ENCODE data around the gene TMEM59L.

The TMEM59L gene

GRCh38 chr19:18644196-18645034 lies 31.7 kb downstream of the TMEM59L start:
- no peak for DNase-seq (ENCODE audit: extremely low spot score)
- TF ChIP-seq CTCF (IDR thresholded peaks at IDR 0.05; ENCODE audit: control extremely low read depth, extremely low read depth, low read depth, missing control alignments), result peak; percentile 20
- POLR2A ChIA-PET, result no interaction called here

DNA sequence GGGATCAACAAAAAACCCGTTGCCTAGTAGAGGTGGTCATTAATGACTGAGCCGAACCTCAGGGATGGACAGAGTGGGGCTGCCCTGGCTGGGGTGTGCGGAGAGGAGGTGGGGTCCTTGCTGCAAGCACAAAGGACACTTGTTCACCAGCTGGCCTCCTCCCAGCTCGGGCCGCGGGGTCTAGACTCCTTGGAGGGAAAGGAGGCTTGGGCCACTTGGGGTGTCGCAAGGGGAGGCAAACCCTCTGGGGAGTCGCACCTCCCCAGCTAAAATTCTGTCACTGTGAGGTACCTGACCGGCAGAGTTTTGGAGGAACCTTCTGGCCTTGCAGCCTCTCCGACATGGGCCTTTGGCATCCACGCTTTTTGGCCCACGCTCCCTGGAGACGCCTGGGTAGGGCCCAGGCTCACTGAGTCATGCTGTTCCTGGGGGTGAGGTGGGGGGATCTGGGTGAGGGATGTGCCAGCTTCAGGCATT lies 32.4 kb downstream of the TMEM59L start:
- ChIA-PET CTCF (no interaction called here), POLR2A (no interaction called here)
- TF ChIP-seq CTCF (IDR thresholded peaks at IDR 0.05; ENCODE audit: control extremely low read depth, extremely low read depth, low read depth, missing control alignments), result no peak
- no peak for DNase-seq (ENCODE audit: extremely low spot score)

More at GRCh38 chr19:18644196-18645034, 31.7 kb downstream of the TMEM59L start:
- CTCF ChIA-PET, result no interaction called here

DNA sequence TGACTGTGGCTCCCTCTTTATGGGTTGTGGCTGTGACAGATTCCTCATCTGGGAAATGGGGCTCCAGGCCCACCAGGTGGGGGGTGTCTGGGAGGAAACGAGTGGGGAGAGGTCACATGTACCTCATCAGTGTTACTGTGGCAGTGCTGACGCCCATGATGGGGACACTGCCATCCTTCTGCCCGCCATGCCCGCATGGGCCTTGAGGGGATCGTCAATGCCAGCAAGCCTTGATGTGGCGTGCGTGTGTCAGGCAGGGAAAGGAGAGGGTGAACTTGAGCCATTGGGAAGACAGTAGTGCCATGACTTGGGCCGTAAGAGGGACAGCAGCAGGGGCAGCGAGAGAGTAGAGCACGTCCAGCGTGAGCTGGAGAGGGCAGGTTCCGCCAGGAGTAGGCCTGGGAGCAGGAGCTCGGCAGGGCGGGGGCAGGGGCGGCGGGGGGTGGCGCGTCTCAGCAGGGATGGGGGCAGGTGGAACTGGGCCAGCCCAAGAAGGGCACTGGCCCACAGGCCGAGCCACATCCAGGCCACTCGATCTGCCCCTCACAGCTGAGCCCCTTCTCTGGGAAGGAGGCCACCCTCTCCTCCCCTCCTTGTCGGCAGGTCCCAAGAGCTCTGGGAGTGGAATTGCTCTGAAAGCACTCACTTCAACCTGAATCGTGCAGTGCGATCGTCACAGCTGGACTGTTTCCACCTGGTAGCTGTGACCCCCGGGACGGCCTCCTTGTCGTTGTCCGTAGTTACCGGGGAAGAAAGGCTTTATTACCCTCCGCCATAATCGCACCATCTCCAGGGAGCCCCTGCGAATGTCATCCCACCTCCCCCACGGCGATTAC lies 34.1 kb downstream of the TMEM59L start:
- no peak for TF ChIP-seq CTCF (IDR thresholded peaks at IDR 0.05; ENCODE audit: control extremely low read depth, extremely low read depth, low read depth, missing control alignments)
- no peak for DNase-seq (ENCODE audit: extremely low spot score)
- ChIA-PET POLR2A (no interaction called here), CTCF (interaction anchor here (0.7 kb wide), 1 partner anchor 11 kb away, joined by 3 read pairs; no protein-coding TSS in a partner anchor)

DNA sequence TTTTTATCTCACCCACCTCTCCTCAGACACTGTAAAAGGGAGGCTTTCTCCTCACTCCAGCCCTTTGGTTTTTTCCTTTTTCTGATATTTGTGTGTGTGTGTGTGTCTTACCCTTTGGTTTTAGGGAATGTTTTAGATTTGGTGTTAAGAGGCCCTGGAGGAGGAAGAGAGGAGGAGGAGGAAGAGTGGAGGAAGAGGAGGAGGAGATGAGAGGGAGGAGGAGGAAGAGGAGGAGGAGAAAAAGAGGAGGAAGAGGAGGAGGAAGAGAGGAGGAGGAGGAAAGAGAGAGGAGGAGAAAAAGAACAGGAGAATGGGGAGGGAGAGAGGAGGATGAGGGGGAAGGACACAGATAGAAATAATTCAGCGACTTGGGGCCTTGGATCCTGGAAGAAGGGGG lies 34.7 kb downstream of the TMEM59L start:
- ChIA-PET CTCF (no interaction called here), POLR2A (no interaction called here)
- TF ChIP-seq CTCF (IDR thresholded peaks at IDR 0.05; ENCODE audit: control extremely low read depth, extremely low read depth, low read depth, missing control alignments), result no peak
- no peak for DNase-seq (ENCODE audit: extremely low spot score)

DNA sequence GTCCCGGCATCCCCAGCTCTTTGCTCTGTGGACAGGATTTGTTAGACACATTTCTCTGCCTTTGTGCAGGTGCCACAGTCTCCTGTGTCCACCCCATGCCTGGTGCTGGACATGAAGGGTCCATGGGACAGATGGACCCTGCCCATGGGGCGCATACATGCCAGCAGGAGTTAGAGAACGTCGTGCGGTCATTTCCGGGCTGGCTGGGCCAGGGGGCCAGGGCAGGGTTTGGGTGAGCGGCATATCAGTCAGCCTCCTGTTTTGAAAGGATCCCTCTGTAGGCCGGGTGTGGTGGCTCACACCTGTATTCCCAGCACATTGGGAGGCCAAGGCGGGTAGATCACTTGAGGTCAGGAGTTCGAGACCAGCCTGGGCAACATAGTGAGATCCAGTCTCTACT lies 35.1 kb downstream of the TMEM59L start:
- ChIA-PET CTCF (interaction anchor here (1.6 to 1.7 kb wide), 2 partner anchors 8 to 59 kb away, joined by 4 to 7 read pairs; partner anchors contain the start of gene REX1BD), POLR2A (no interaction called here)
- DNase-seq (ENCODE audit: extremely low spot score), result no peak
- no peak for TF ChIP-seq CTCF (IDR thresholded peaks at IDR 0.05; ENCODE audit: control extremely low read depth, extremely low read depth, low read depth, missing control alignments)

GRCh38 chr19:18648973-18649315 lies 36.3 kb downstream of the TMEM59L start:
- POLR2A ChIA-PET, result no interaction called here
- TF ChIP-seq CTCF (IDR thresholded peaks at IDR 0.05; ENCODE audit: control extremely low read depth, extremely low read depth, low read depth, missing control alignments), result no peak
- CTCF ChIA-PET, result interaction anchor here (1.6 to 1.7 kb wide), 2 partner anchors 9 to 60 kb away, joined by 4 to 7 read pairs; partner anchors contain the start of gene REX1BD
- no peak for DNase-seq (ENCODE audit: extremely low spot score)
